ENCODE measurements around the gene RAP1GAP2. TPM values are rescaled to one million over a fixed set of nuclear protein-coding genes. Genes with fewer than 3 reads are reported as not detected.

The RAP1GAP2 gene
- total RNA-seq, 3 donors from 2014 or later (not counting 1 experiment from before 2014, with no cell fraction given) = 274 to 418 (median 390) TPM

DNA sequence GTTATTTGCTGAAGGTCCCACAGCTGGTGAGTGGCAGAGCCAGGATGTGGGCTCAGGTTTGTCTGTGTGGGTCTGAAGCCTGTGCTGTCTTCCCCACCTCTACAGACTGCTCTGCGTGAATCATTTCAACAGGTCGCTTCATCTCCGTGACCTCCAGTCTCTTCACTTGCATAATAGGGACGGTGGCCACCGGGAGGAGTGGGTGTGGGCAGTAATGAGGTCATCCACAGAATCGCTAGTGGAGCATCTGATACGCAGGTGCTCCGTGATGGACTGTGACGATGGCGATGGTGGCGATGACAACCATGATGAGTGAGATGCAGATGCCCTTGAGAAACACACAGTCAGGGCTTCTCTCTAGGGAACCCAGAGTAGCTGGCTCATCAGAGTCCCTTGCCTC, 120.2 kb downstream of the RAP1GAP2 start:
- Mint-ChIP-seq H3K9me3 (no peaks in the 10 kb centered on the region), H3K4me1 (peaks cover 41 to 58% of the 10 kb centered on the region in 2 donors), H3K36me3 (no peaks in the 10 kb centered on the region), H3K27ac (peak overlapping the region; percentile 68 to 80), H3K27me3 (ENCODE audit: low read depth in 2 of 2) (no peaks in the 10 kb centered on the region), H3K4me3 (no peak overlapping the region)
- H3K27ac ChIP-seq (ENCODE audit: low read length) = no peak overlapping the region
- H3K36me3 ChIP-seq (ENCODE audit: control insufficient read depth, insufficient read depth, low read length) = peaks cover 18% of the 10 kb centered on the region
- intact Hi-C loops (cut with micrococcal nuclease) = no loop called here
- WGBS (ENCODE audit: insufficient coverage) = 88% methylated on average over 11 of the region's 11 CpGs
- no peaks in the 10 kb centered on the region for H3K9me3 ChIP-seq (ENCODE audit: control insufficient read depth, insufficient read depth, low read length)
- ATAC-seq (peak in 2 of 3 donors; percentile 61 to 63), DNase-seq (no peak)
- no peaks in the 10 kb centered on the region for H3K27me3 ChIP-seq (ENCODE audit: control insufficient read depth, insufficient read depth, low read length)
- TF ChIP-seq, protein P1, sequence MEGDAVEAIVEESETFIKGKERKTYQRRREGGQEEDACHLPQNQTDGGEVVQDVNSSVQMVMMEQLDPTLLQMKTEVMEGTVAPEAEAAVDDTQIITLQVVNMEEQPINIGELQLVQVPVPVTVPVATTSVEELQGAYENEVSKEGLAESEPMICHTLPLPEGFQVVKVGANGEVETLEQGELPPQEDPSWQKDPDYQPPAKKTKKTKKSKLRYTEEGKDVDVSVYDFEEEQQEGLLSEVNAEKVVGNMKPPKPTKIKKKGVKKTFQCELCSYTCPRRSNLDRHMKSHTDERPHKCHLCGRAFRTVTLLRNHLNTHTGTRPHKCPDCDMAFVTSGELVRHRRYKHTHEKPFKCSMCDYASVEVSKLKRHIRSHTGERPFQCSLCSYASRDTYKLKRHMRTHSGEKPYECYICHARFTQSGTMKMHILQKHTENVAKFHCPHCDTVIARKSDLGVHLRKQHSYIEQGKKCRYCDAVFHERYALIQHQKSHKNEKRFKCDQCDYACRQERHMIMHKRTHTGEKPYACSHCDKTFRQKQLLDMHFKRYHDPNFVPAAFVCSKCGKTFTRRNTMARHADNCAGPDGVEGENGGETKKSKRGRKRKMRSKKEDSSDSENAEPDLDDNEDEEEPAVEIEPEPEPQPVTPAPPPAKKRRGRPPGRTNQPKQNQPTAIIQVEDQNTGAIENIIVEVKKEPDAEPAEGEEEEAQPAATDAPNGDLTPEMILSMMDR (IDR thresholded peaks at IDR 0.05) = no peak
- no peak overlapping the region for H3K4me3 ChIP-seq (ENCODE audit: low read length)
- H3K4me1 ChIP-seq (ENCODE audit: control insufficient read depth, insufficient read depth, low read length) = peaks cover 26% of the 10 kb centered on the region

DNA sequence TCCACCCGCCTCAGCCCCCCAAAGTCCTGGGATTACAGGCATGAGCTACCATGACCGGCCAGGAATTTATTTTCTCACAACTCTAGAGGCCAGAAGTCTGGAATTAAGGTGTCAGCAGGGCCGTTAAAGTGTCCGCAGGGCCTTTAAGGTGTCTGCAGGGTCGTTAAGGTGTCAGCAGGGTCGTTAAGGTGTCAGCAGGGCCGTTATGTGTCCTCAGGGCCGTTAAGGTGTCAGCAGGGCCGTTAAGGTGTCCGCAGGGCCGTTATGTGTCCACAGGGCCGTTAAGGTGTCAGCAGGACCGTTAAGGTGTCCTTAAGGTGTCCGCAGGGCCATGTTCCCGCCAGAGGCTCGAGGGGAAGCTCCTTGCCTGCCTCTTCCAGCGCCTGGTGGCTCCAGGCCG, 125.2 kb downstream of the RAP1GAP2 start:
- ATAC-seq = peak in 1 of 3 donors; percentile 21
- Mint-ChIP-seq H3K36me3 (peaks cover 6% of the 10 kb centered on the region), H3K27me3 (ENCODE audit: low read depth in 2 of 2) (no peaks in the 10 kb centered on the region), H3K9me3 (no peaks in the 10 kb centered on the region), H3K27ac (peak overlapping the region; percentile 76), H3K4me3 (no peak overlapping the region), H3K4me1 (peaks cover 66 to 72% of the 10 kb centered on the region in 2 donors)
- H3K36me3 ChIP-seq (ENCODE audit: control insufficient read depth, insufficient read depth, low read length) = peaks cover 12% of the 10 kb centered on the region
- H3K9me3 ChIP-seq (ENCODE audit: control insufficient read depth, insufficient read depth, low read length) = no peaks in the 10 kb centered on the region
- intact Hi-C loops (cut with micrococcal nuclease) = no loop called here
- TF ChIP-seq, protein P1 (IDR thresholded peaks at IDR 0.05) = no peak
- no peaks in the 10 kb centered on the region for H3K27me3 ChIP-seq (ENCODE audit: control insufficient read depth, insufficient read depth, low read length)
- 85% methylated on average over 18 of the region's 18 CpGs for WGBS (ENCODE audit: insufficient coverage)
- H3K4me1 ChIP-seq (ENCODE audit: control insufficient read depth, insufficient read depth, low read length) = peaks cover 45% of the 10 kb centered on the region
- no peak overlapping the region for H3K4me3 ChIP-seq (ENCODE audit: low read length)
- H3K27ac ChIP-seq (ENCODE audit: low read length) = no peak overlapping the region
- no peak for DNase-seq

DNA sequence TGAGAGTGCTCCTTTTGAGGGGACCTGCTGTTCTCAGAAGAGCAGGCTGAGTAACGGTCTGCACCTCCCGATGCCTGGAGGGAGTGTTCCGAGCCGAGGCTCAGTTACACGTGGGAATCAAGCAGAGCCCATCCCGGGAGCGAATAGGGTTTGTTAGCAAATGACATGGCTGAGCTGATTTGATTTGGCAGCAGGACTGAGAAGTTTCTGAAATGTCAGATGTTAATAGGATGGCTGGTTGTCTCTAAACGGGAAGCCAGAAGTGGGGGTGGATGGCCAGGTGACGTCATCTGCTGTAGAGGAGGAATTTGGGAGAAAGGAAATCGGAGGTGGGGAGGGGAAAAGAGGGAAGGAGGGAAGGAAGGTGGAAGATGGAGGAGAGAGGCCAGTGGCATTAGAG, 128.0 kb downstream of the RAP1GAP2 start:
- peak overlapping the region; percentile 86 to 89 for H3K27ac Mint-ChIP-seq
- WGBS (ENCODE audit: insufficient coverage) = 94% methylated on average over 10 of the region's 10 CpGs

More for the DNA sequence above, 128.0 kb downstream of the RAP1GAP2 start:
- Histone ChIP-seq H3K4me1 (ENCODE audit: control insufficient read depth, insufficient read depth, low read length) (peaks cover 39% of the 10 kb centered on the region), H3K9me3 (ENCODE audit: control insufficient read depth, insufficient read depth, low read length) (no peaks in the 10 kb centered on the region), H3K27me3 (ENCODE audit: control insufficient read depth, insufficient read depth, low read length) (no peaks in the 10 kb centered on the region), H3K27ac (ENCODE audit: low read length) (no peak overlapping the region), H3K36me3 (ENCODE audit: control insufficient read depth, insufficient read depth, low read length) (peaks cover 17% of the 10 kb centered on the region), H3K4me3 (ENCODE audit: low read length) (no peak overlapping the region)
- ATAC-seq (no peak), DNase-seq (no peak)
- Mint-ChIP-seq H3K36me3 (peaks cover 6% of the 10 kb centered on the region), H3K4me1 (peaks cover 61 to 78% of the 10 kb centered on the region in 2 donors), H3K9me3 (no peaks in the 10 kb centered on the region), H3K4me3 (peak overlapping the region; percentile 71), H3K27me3 (ENCODE audit: low read depth in 2 of 2) (no peaks in the 10 kb centered on the region)
- TF ChIP-seq, protein P1 (IDR thresholded peaks at IDR 0.05) = no peak
- intact Hi-C loops (cut with micrococcal nuclease) = no loop called here

All from natural killer cell (primary cell).